GM18951 (cell line): ENCODE results near the gene SPIRE2.
"Not testable (repeated sequence)": the region's sequence is repeated elsewhere in the genome, so short reads cannot be mapped to it uniquely, and the experiment has no call there.

Experiments used
- POLR2A ChIP-seq: IDR thresholded peaks from 4 replicates; pipeline ENCODE4 v1.6.1; 2011; ENCODE audit warnings: mild to moderate bottlenecking; ENCODE audit not compliant: insufficient read length, insufficient read depth; ENCODE audit errors: extremely low read depth
- in situ Hi-C: fragments of 300-500 bp; cut with MboI; formaldehyde crosslinking; loops from one replicate; pipeline ENCODE4 v1.12.0; 2022; ENCODE audit warnings: low sequenced_read_pairs, mixed read lengths, inconsistent platforms; ENCODE audit not compliant: unreplicated experiment

The SPIRE2 gene

GRCh38 chr16:89793955-89794354 is 34.3 kb upstream of the SPIRE2 start:
- in situ Hi-C loops = no loop called here
- TF ChIP-seq POLR2A = no peak

DNA sequence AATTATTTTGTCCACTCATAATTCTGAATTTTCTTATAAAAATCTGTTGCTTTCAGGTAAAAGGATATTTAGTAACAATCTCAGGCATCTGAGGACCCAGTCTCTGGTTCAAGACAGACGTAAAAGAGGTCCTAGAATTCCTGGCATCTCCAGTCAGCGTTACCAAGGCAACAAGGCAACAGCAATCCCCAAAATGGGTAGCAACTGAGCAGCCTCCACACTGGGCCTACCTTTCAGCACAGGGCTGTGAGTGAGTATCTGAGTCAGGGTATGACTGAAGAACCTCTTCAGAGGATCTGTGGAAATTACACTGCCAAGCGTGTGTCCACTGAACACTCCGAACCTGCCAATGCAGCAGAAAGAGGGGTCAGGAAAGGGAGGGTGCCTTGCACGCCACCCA is 32.6 kb upstream of the SPIRE2 start:
- in situ Hi-C loops = no loop called here

GRCh38 chr16:89796104-89796503 is 32.2 kb upstream of the SPIRE2 start:
- no peak for TF ChIP-seq POLR2A
- in situ Hi-C loops = no loop called here

More for the DNA sequence above, 32.6 kb upstream of the SPIRE2 start:
- no peak for TF ChIP-seq POLR2A

DNA sequence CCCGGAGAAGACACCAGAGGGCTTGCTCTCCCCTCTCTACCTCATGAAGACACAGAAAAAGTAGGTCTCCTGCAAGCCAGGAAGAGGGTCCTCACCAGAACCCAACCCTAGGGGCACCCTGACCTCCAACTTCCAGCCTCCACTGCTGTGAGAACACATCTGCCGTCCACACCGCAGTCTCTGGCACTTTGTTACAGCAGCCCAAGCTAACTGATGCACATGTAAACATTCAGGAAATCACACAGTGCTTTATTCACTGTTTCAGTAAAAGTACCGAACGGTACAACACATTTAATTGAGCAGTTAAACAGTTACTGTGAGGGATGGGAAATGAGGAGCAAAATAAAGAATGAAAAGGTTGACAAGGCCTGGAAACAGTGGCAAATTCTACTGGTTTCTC is 30.1 kb upstream of the SPIRE2 start:
- no peak for TF ChIP-seq POLR2A
- in situ Hi-C loops = no loop called here

DNA sequence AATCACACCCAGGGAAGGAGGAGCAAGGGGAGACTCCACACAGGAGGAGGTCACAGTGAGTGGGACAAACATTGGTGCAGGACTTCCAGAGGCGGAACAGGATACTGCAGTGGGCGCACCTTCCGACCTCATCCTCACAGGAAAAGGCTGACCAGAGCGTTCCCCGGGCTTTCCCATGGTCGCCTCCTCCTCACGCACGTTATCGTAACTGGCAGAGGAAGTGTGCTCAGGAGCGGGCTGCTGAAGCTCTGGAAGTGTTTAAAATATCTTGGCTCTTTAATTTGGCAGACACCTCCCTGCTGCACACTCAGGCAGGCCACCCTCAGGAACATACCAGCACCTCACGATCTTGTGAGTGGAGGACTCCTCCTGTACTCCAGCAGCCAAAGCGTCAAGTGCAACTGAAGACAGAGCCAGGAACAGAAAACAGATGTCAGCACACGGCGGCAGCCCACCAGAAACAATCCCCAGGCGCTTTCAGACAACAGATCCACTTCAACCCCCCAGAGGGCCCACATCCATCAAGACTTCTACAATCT is 29.4 kb upstream of the SPIRE2 start:
- no peak for TF ChIP-seq POLR2A
- in situ Hi-C loops = no loop called here

DNA sequence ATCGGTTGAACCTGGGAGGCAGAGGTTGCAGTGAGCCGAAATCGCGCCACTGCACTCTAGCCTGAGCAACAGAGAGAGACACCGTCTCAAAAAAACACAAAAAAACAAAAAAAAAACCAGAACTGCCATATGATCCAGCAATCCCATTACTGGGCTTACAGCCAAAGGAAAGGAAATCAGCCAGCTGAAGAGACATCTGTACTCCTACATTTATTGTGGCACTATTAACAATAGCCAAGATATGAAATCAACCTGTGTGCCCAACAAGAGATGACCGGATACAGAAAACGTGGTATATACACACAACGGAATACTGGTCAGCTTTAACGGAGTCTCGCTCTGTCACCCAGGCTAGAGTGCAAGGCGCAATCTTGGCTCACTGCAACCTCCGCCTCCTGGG is 26.5 kb upstream of the SPIRE2 start:
- TF ChIP-seq POLR2A = no peak
- in situ Hi-C loops = no loop called here

- in situ Hi-C loops = no loop called here
- TF ChIP-seq POLR2A = no peak
Measured at GRCh38 chr16:89805136-89805905, 23.0 kb upstream of the SPIRE2 start.

DNA sequence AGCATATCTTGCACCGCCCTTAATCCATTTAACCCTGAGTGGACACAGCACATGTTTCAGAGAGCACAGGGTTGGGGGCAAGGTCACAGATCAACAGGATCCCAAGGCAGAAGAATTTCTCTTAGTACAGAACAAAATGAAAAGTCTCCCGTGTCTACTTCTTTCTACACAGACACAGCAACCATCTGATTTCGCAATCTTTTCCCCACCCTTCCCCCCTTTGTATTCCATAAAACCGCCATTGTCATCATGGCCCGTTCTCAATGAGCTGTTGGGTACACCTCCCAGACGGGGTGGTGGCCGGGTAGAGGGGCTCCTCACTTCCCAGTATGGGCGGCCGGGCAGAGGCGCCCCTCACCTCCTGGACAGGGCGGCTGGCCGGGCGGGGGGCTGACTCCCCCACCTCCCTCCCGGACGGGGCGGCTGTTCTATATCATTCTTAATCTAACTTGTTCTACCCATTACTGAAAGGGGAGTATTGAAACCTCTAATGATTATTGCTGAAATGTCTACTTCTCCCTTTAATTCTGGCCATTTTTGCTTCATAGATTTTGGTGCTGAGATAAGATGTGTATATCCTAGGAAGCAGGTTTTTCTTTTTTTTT is 21.6 kb upstream of the SPIRE2 start:
- in situ Hi-C loops = not testable (repeated sequence)

DNA sequence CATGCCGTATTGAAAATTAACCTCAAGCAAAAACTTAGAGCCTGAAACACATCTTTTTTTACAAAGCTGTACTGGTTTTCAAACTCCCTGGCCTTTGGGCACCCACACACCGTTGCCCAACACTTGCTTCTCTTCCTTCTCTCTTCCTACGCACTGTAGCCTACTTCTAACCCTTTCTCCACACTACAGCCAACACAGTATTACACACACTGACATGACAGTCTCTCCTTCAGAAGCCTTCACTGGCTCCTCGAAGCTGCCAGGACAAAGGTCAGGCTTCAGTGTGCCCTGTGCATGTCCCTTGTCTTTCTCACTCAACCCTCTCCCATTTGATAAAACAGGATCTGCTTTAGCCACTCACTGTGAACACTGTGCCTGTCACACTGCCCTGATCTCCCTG is 19.8 kb upstream of the SPIRE2 start:
- no peak for TF ChIP-seq POLR2A
- in situ Hi-C loops = no loop called here

DNA sequence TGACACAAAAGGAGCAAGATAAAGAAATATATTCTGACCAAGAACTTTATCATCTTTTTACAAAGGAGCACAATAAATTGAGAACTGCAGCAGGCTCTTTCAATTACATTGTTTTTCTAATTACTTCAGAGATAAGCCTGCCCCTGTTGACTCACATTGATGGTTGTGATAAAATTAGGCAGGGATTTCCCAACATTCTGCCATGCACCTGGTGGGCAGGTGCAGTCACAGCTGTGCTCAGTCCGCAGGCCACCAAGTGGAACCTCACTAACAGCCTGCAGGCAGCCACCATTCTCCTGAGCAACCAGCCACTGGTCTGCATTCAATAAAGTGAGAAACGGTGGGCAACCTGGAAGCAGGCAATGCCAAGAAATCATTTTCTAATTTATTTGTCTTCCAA is 17.0 kb upstream of the SPIRE2 start:
- TF ChIP-seq POLR2A = no peak
- in situ Hi-C loops = no loop called here

GRCh38 chr16:89815639-89816348 is 12.5 kb upstream of the SPIRE2 start:
- no peak for TF ChIP-seq POLR2A
- in situ Hi-C loops = no loop called here

GRCh38 chr16:89818851-89819403 is 9.3 kb upstream of the SPIRE2 start:
- in situ Hi-C loops = not testable (repeated sequence)

DNA sequence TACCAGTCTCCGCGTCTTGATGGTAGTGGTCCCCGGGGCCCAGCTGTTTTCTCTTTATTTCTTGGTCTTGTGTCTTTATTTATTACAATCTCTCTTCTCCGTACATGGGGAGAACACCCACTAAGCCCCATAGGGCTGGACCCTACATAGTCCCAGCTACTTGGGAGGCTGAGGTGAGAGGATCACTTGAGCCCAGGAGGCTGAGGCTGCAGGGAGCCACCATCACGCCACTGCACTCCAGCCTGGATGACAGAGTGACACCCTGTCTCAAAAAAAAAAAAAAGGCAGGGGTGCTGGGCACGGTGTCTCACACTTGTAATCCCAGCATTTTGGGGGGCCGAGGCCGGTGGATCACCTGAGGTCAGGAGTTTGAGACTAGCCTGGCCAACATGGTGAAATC is 8.8 kb upstream of the SPIRE2 start:
- in situ Hi-C loops = not testable (repeated sequence)
